ENCODE results near the gene BCL6.

Gene BCL6

GRCh38 chr3:187745201-187746058 is at the start of gene BCL6:
TSS of gene BCL6 (minus strand) at chr3:187745468. CDS start at chr3:187733693, 11,775 bp downstream.
- peak; percentile 97 for DNase-seq (ENCODE audit: low spot score)

GRCh38 chr3:187794731-187795130 is 49.5 kb upstream of the BCL6 start:
- no peak for DNase-seq (ENCODE audit: low spot score)

- no peak for DNase-seq (ENCODE audit: low spot score)
These were observed 48.4 kb upstream of the BCL6 start for GRCh38 chr3:187793618-187794017.

GRCh38 chr3:187792521-187792920 is 47.3 kb upstream of the BCL6 start:
- no peak for DNase-seq (ENCODE audit: low spot score)

- no peak for DNase-seq (ENCODE audit: low spot score)
These were observed 44.6 kb upstream of the BCL6 start for GRCh38 chr3:187789872-187790271.

- no peak for DNase-seq (ENCODE audit: low spot score)
These were observed 44.0 kb upstream of the BCL6 start for GRCh38 chr3:187788984-187789857.

- no peak for DNase-seq (ENCODE audit: low spot score)
These were observed 37.8 kb upstream of the BCL6 start for GRCh38 chr3:187783098-187783497.

GRCh38 chr3:187782006-187782405 is 36.7 kb upstream of the BCL6 start:
- DNase-seq (ENCODE audit: low spot score) = no peak

- DNase-seq (ENCODE audit: low spot score) = no peak
These were observed 35.7 kb upstream of the BCL6 start for GRCh38 chr3:187781001-187781400.

GRCh38 chr3:187778726-187779125 is 33.5 kb upstream of the BCL6 start:
- DNase-seq (ENCODE audit: low spot score) = no peak

GRCh38 chr3:187777331-187777941 is 32.2 kb upstream of the BCL6 start:
- peak; percentile 30 for DNase-seq (ENCODE audit: low spot score)

- DNase-seq (ENCODE audit: low spot score) = no peak
These were observed 30.3 kb upstream of the BCL6 start for GRCh38 chr3:187775549-187775948.

- no peak for DNase-seq (ENCODE audit: low spot score)
These were observed 29.0 kb upstream of the BCL6 start for GRCh38 chr3:187774185-187774789.

GRCh38 chr3:187773233-187774184 is 28.2 kb upstream of the BCL6 start:
- no peak for DNase-seq (ENCODE audit: low spot score)

- DNase-seq (ENCODE audit: low spot score) = no peak
These were observed 25.0 kb upstream of the BCL6 start for GRCh38 chr3:187770224-187770623.

GRCh38 chr3:187769771-187770170 is 24.5 kb upstream of the BCL6 start:
- DNase-seq (ENCODE audit: low spot score) = no peak

GRCh38 chr3:187767266-187768012 is 22.2 kb upstream of the BCL6 start:
- DNase-seq (ENCODE audit: low spot score) = no peak

GRCh38 chr3:187765342-187765741 is 20.1 kb upstream of the BCL6 start:
- DNase-seq (ENCODE audit: low spot score) = peak; percentile 24

- no peak for DNase-seq (ENCODE audit: low spot score)
These were observed 18.8 kb upstream of the BCL6 start for GRCh38 chr3:187763850-187764648.

Data from kidney capillary endothelial cell (primary cell).